Subcutaneous adipose tissue (tissue), 4 donors: ENCODE results near the gene RWDD4. TPM values are rescaled to one million over a fixed set of nuclear protein-coding genes. Genes with fewer than 3 reads are reported as not detected.

Source experiments
- total RNA-seq, 4 donors: library from RNA; depleted of rRNA; stranded (reverse); fragments of >200 nt; gene quantifications; one replicate each; pipeline ENCODE4 v1.1.0, GENCODE V29; 2016
- TF ChIP-seq, protein P1 (sequence below): fragments of 450-650 bp; IDR thresholded peaks from one replicate; pipeline ENCODE4 v1.5.1; 2016; ENCODE audit warnings: low read depth, mild to moderate bottlenecking, control low read depth, antibody characterized with exemption, moderate library complexity

The RWDD4 gene
- total RNA-seq, 4 donors from 2014 or later, result 16.5 to 33.4 (median 17.5) TPM

DNA sequence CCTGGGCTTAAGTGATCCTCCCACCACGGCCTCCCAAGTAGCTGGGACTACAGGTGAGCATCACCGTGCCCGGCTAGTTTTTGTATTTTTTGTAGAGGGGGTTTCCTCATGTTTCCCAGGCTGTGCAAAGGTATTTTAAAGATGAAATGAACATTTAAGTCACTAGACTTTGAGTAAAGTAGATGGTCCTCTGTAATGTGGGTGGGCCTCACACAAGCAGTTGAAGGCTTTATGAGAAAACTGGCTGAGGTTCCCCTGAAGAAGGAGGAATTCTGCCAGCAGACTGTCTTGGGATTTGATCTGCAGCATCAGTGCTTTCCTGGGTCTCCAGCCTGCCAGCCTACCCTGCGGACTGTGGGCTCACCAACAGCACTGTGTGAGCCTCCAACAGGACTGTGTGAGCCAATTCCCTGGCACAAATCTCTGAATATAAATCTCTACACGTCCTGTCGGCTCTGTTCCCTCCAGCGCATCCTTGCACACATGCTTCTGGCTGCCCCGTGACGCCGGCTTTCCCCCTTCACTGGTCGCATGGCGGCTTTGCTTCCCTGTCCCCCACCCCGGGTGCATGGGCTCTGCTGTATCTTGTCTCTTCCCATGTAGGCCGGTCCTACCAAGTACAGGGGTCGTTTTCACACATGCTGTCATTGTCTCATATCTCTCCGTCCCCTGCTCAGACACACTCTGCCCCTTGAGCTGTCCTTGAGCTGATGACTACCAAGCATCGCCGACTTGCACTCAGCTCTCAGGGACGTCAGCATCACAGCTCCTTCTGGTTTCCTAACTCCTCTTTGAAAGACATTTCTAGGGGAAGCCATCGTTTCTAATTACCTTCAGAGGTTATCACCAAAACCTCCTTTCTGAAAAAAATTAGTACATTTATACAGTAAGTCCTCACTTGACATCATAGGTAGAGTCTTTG is 46.4 kb downstream of the RWDD4 start:
- TF ChIP-seq, protein P1, sequence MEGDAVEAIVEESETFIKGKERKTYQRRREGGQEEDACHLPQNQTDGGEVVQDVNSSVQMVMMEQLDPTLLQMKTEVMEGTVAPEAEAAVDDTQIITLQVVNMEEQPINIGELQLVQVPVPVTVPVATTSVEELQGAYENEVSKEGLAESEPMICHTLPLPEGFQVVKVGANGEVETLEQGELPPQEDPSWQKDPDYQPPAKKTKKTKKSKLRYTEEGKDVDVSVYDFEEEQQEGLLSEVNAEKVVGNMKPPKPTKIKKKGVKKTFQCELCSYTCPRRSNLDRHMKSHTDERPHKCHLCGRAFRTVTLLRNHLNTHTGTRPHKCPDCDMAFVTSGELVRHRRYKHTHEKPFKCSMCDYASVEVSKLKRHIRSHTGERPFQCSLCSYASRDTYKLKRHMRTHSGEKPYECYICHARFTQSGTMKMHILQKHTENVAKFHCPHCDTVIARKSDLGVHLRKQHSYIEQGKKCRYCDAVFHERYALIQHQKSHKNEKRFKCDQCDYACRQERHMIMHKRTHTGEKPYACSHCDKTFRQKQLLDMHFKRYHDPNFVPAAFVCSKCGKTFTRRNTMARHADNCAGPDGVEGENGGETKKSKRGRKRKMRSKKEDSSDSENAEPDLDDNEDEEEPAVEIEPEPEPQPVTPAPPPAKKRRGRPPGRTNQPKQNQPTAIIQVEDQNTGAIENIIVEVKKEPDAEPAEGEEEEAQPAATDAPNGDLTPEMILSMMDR, result no peak

DNA sequence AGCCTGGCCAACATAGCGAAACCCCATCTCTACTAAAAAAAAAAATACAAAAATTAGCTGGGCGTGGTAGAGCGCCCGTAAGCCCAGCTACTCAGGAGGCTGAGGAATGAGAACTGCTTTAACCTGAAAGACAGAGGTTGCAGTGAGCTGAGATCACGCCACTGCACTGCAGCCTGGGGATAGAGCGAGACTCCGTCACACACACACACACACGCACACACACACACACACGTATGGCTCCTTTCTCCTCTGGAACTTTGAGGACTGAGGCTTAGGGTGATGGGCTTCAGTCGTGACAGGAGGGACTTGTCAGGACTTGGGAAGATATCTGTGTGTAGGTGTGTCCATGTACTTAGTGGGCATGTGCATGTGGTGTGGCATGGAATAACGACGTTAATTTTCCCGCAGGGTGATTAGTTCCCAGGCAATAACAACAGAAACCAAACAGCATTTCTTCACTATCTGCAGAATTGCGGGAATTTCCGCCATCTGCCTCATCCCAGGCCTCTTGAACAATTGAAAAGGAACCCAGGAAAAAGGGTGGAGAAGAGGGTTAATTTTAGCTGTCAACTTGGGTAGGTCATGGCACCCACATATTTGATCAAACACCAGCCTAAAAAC is 47.7 kb downstream of the RWDD4 start:
- TF ChIP-seq, protein P1, result no peak

DNA sequence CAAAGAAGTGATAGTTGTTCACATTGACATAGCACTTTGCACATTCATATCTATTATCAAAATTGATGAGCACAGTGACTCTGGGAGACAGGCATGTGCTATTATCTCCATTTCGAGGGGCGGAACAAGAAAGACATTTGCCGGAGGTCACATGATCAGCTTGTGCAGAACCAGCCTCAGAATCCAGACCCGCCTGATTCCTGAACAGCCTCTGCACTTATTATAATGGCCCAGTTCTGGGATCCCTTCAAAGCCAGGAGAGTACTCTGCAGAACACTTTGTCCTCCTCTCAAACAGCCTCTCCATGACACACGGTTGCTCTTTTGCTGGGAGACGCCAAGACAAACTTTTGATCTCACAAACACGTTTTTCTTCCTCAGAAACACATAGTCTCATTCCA is 48.4 kb downstream of the RWDD4 start:
- TF ChIP-seq, protein P1, result no peak

DNA sequence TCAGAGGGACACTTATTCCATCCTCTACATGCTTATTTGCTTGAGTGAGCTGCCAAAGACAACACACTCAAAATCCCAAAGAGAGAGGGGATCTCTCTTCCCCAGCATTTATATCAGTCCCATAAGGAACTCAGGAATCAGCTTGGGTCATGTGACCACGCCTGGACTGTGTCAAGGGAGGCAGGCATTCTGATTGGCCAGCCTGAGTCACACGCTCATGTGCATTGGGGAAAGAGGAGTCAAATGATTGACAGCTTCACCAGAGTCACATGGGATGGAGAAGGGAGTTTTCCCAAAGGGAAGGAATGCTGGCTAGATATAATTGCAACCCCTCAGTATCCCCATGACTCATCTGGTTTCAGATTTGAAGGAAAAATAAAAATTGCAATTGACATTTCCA is 49.0 kb downstream of the RWDD4 start:
- TF ChIP-seq, protein P1, result no peak

- TF ChIP-seq, protein P1, result no peak
Measured at GRCh38 chr4:183609151-183609550, 49.8 kb downstream of the RWDD4 start.

- TF ChIP-seq, protein P1, result no peak
Measured at GRCh38 chr4:183607894-183608293, 51.1 kb downstream of the RWDD4 start.

DNA sequence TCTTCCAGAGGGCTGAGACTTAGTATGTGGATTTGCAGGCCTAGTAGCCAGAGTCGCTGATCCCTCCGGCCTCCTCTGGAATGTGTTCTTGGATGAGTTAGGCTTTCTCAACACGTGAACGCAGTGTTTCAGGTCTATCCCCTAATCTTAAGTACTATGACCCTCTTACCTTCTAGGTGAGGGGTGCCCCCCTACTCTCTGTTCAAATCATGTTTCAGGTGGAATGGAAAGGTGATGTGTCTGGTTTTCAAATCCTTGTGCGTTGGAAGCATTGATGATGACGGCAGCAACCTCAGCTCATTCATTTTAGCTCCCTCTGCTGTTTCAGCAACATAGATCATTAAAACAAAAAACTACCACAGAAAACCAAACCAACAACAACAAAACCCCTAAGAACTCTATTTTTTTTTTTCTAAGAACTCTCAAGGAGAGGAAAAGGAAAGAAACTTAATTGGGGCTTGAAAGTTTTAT is 56.4 kb downstream of the RWDD4 start:
- TF ChIP-seq, protein P1, result no peak
